Left renal cortex interstitium (tissue), 4 donors: ENCODE results near the gene ZNRF1. TPM values are rescaled to one million over a fixed set of nuclear protein-coding genes. Genes with fewer than 3 reads are reported as not detected.
A peak's percentile ranks its signal among the peaks of the same experiment; 100 is the strongest.
"Not testable (repeated sequence)": the region's sequence is repeated elsewhere in the genome, so short reads cannot be mapped to it uniquely, and the experiment has no call there.

Experiments used
- DNase-seq, 4 donors: peaks; one replicate each; pipeline ENCODE4 v3.0.0-alpha.2; 2013; ENCODE audit warnings: low read depth in 4 of 4, low spot score in 2 of 4, missing footprints in 1 of 4
- polyA plus RNA-seq, 4 donors: library from polyadenylated mRNA; unstranded; fragments of 120-200 nt; gene quantifications; one replicate each; pipeline ENCODE4 v1.2.1, GENCODE V29; 2013; ENCODE audit not compliant: insufficient read length in 4 of 4

ZNRF1 gene
- 10 to 100 TPM; 31.6 to 38.3 (median 33.0) TPM for polyA plus RNA-seq

GRCh38 chr16:74998481-74999218 is at the start of gene ZNRF1:
Gene ZNRF1 (plus strand): TSS chr16:74999024. CDS start chr16:74999672, 648 bp downstream.
- DNase-seq, result peak in 3 of 4 donors; percentile 68 to 73 (median 69)

DNA sequence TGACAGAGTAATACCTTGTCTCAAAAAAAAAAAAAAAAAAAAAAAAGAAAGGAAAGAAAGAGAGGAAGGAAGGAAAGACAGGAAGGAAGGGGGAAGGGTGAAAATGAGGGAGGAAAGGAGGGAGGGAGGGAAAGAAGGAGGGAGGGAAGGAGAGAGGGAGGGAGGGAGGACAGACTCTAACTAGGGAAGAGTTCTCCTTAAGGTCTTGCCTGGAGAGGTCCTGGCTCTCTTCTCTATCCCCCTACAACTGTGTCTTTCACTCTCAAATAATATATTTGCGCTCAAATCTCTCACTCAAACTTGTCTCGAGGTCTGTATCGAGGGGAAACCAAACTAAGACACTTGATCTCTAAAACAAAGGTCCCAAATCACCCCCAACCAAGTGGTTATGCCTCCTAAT is 49.5 kb upstream of the ZNRF1 start:
- DNase-seq, result no peak

DNA sequence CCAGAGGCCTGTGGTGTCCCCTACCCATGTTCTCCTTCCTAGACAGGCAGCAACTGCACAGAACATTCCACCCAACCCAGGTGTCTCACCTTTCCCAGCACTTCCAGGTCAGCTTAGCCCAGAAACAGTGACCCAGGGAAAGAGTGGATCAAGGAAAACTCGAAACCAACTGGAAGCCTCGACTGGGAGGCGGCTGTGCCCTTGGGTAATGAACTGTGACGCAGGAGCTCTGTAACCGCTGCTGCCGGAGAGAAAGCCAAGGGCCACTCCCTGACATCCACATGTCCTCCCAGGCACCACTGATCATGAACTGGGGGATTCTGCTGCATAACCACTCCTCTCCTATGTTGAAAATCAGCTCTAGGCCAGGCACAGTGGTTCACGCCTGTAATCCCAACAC is 48.3 kb upstream of the ZNRF1 start:
- peak in 2 of 4 donors; percentile 7 to 19 for DNase-seq

GRCh38 chr16:74951206-74951605 is 47.6 kb upstream of the ZNRF1 start:
- no peak for DNase-seq

DNA sequence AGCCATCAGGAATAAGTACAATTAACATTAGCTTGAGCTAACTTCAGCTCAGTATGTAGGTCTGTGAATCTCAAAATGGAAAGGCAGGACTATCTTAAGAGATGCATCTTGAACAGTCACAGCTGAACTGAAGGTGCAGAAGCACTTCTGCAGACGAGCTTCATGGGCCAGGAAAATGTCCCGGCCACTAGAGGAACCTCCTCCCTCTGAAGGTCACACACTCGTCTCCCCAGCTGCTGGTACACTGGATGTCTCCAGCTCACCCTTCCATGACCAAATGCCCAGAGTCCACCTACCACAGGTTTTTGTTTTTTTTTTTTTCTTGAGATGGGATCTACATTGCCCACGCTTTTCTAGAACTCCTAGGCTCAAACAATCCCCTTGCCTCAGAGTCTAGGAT is 47.1 kb upstream of the ZNRF1 start:
- DNase-seq, result peak in 2 of 4 donors; percentile 2 to 3

DNA sequence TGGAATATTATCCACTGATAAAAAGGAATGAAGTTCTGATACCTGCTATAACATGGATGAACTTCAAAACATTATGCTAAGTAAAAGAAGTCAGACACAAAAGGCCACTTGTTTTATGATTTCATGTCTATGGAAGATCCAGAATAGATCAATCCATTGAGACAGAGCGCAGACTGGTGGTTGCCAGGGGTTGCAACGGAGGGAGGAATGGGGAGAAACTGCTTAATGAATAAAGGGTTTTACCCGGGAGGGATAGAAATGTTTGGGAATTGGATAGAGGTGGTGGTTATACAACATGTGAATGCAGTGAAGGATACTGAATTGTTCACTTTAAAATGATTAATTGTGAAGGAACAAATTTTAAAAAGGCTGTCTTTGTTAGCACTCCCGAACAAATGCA is 44.1 kb upstream of the ZNRF1 start:
- no peak for DNase-seq

GRCh38 chr16:74973304-74973703 is 25.5 kb upstream of the ZNRF1 start:
- no peak for DNase-seq

- DNase-seq, result no peak
These were observed 23.2 kb upstream of the ZNRF1 start for GRCh38 chr16:74975591-74975990.

GRCh38 chr16:74982256-74982655 is 16.6 kb upstream of the ZNRF1 start:
- no peak for DNase-seq

DNA sequence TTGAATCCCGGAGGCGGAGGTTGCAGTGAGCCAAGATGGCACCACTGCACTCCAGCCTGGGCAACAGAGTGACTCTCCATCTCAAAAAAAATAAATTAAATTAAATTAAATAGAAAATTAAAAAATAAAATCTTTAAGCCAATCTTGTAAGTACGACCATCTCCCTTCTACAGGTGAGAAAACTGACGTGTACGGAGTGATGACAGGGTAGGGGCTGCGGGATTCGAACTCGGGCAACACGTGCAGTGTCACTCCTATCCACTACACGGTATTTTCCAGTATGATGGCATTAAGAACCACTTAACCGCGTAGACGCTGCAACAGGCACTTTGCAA is 14.7 kb upstream of the ZNRF1 start:
- no peak for DNase-seq

GRCh38 chr16:74984529-74985296 is 14.1 kb upstream of the ZNRF1 start, which contains the start of gene WDR59:
Gene WDR59 (minus strand): TSS chr16:74985123. CDS start chr16:74985017, 106 bp downstream.
- DNase-seq, result peak; percentile 97 to 100 (median 97)

DNA sequence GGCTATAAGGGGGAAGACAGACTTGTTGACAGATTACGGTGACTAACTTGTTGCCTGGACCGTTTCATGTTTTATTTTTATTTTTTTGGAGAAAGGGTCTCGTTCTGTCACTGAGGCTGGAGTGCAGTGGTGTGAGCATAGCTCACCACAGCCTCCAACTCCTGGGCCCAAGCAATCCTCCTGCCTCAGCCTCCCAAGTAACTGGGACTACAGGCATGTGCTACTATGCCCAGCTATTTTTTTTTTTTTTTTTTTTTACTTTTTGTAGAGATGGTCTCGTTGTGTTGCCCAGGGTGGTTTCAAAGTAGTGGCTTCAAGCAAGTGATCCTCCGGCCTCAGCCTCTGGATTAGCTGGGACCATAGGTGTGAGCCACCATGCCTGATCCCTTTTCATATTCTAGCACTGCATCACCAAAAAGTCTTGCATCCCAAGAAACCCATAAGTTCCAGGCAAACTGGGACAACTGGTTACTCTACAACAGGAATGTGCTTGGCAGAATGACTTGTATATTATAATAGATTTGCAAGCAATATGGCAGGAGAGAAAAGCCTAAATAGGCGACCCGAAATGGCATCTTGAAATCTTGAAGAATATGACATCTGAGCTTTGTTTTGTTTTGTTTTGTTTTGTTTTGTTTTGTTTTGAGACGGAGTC is 11.7 kb upstream of the ZNRF1 start:
- no peak for DNase-seq

DNA sequence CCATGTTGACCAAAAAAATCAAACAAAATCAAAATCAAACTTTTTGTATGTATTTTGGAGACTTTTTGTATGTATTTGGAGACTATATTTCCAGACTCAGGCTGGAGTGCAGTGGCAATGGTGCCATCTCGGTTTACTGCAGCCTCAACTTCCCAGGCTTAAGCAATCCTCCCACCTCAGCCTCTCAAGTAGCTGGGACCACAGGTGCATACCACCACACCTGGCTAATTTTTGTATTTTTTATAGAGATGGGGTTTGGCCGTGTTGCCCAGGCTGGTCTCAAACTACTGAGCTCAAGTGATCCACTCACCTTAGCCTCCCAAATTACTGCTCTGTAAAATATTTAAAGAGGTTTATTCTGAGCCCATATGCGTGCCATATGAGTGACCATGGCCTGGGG is 9.0 kb upstream of the ZNRF1 start:
- DNase-seq, result not testable (repeated sequence)

DNA sequence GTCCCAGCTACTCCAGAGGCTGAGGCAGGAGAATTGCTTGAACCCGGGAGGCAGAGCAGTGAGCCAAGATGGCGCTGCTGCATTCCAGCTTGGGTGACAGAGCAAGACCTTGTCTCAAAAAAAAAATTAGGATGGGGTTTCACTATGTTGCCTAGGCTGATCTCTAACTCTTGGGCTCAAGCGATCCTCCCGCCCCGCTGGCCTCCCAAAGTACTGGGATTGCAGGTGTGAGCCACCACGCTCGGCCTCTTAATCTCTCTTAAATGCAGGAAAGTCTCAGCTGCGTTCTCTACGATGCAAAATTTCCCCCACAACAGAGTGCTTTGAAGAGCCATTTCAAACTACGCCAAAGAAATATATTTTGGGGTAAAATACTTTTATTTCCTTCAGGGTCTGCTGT is 8.0 kb upstream of the ZNRF1 start:
- DNase-seq, result no peak

DNA sequence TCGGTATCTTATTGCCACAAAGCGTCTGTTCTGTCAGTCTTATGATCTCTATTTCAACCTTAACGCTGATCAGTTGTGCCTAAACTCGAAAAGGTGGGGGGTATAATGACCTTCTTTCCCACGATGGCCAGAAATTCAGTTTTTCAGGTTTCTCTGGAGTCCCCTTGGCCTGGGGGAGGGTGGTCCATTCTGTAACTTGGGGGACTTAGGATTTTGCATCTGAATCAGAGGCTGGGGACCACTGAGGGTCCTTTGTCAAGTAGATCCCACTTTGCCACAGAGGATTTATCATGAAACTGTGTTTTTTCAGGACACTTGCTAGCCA is 7.6 kb upstream of the ZNRF1 start:
- DNase-seq, result no peak

GRCh38 chr16:74991593-74992403 is 7.0 kb upstream of the ZNRF1 start:
- no peak for DNase-seq

DNA sequence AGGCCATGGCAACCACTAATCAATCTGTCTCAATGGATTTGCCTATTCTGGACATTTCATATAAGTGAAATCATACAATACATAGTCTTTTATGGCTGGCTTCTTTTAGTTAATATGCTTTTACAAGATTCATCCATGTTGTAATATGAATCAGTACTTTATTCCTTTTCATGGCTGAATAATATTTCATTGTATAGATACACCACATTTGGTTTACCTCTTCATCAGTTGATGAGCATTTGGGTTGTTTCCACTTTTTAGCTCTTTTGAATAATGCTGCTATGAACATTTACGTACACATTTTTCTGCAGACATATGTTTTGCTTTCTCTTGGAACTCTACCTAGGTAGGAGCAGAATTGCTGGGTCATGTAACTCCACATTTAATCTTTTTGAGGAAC is 2.8 kb upstream of the ZNRF1 start:
- DNase-seq, result no peak

- DNase-seq, result no peak
These were observed 1.8 kb upstream of the ZNRF1 start for GRCh38 chr16:74997042-74997491.

- DNase-seq, result no peak
These were observed 390 bp downstream of the ZNRF1 start for GRCh38 chr16:74999219-74999608.

- no peak for DNase-seq
These were observed 1.0 kb downstream of the ZNRF1 start for GRCh38 chr16:74999609-75000480.
